GM21717 (cell line): Measurements from ENCODE around the gene SPON2.

Source experiments
- ATAC-seq: cut with Tn5 transposase; IDR thresholded peaks from one replicate; pipeline ENCODE4 v1.9.1; 2021; ENCODE audit warnings: mild to moderate bottlenecking, moderate library complexity; ENCODE audit not compliant: unreplicated experiment

SPON2 gene

GRCh38 chr4:1208970-1209704, 36.8 kb upstream of the SPON2 start:
- ATAC-seq = no peak

GRCh38 chr4:1208266-1208961, 36.0 kb upstream of the SPON2 start:
- no peak for ATAC-seq

- ATAC-seq = no peak
Observed at GRCh38 chr4:1207603-1208265, 35.4 kb upstream of the SPON2 start.

- no peak for ATAC-seq
Observed at GRCh38 chr4:1207157-1207470, 34.7 kb upstream of the SPON2 start.

- no peak for ATAC-seq
Observed at GRCh38 chr4:1206299-1207156, 34.1 kb upstream of the SPON2 start.

- ATAC-seq = no peak
Observed at GRCh38 chr4:1205586-1206298, 33.4 kb upstream of the SPON2 start.

- no peak for ATAC-seq
Observed at GRCh38 chr4:1204828-1205585, 32.6 kb upstream of the SPON2 start.

- ATAC-seq = no peak
Observed at GRCh38 chr4:1204286-1204827, 32.0 kb upstream of the SPON2 start.

GRCh38 chr4:1203026-1203616, 30.7 kb upstream of the SPON2 start:
- no peak for ATAC-seq

GRCh38 chr4:1202526-1203011, 30.2 kb upstream of the SPON2 start:
- no peak for ATAC-seq

- ATAC-seq = peak; percentile 35
Observed at GRCh38 chr4:1201851-1202525, 29.6 kb upstream of the SPON2 start.

GRCh38 chr4:1200425-1201035, 28.1 kb upstream of the SPON2 start:
- ATAC-seq = peak; percentile 4

GRCh38 chr4:1199556-1200331, 27.4 kb upstream of the SPON2 start:
- no peak for ATAC-seq

- no peak for ATAC-seq
Observed at GRCh38 chr4:1198098-1198844, 25.9 kb upstream of the SPON2 start.

- ATAC-seq = no peak
Observed at GRCh38 chr4:1196421-1197183, 24.2 kb upstream of the SPON2 start.

GRCh38 chr4:1195891-1196401, 23.6 kb upstream of the SPON2 start:
- ATAC-seq = no peak
